HEK293 (cell line): ENCODE data around the gene ZNF423.

Experiments used
- CTCF ChIA-PET: fragments of 350-600 bp; formaldehyde crosslinking; extraction: SDS; loops from one replicate; lab custom pipeline; 2021; ENCODE audit warnings: antibody characterized with exemption; lab: Yijun Ruan, JAX
- POLR2A ChIA-PET: fragments of 300-600 bp; formaldehyde crosslinking; extraction: SDS; loops from one replicate; lab custom pipeline; 2020; ENCODE audit warnings: antibody characterized with exemption, inconsistent platforms; lab: Yijun Ruan, JAX
- H3K27ac ChIP-seq: fragments of 200-500 bp; sonication (Bioruptor generic); 2 replicates; pipeline ENCODE4 v1.5.1; 2014; ENCODE audit warnings: low read depth, low read length, control low read depth, inconsistent platforms; ENCODE audit errors: extremely low read depth
- H3K36me3 ChIP-seq, 2 experiments: fragments of 200-500 bp in 1 of 2; sonication (Bioruptor generic) in 1 of 2; 1 replicate in 1 of 2; 2 replicates in 1 of 2; pipeline ENCODE4 v1.5.1; 2014 to 2017; ENCODE audit warnings: inconsistent platforms in 2 of 2, low read length in 2 of 2; ENCODE audit not compliant: control insufficient read depth in 2 of 2, insufficient read depth in 1 of 2
- H3K4me1 ChIP-seq: fragments of 200-500 bp; sonication (Bioruptor generic); 2 replicates; pipeline ENCODE4 v1.5.1; 2014; ENCODE audit warnings: mild to moderate bottlenecking, low read length, inconsistent platforms; ENCODE audit not compliant: control insufficient read depth, insufficient read depth
- H3K4me3 ChIP-seq: 2 replicates; pipeline ENCODE4 v1.5.1; 2011; ENCODE audit warnings: low read depth, mild to moderate bottlenecking, control low read depth, low read length, moderate library complexity
- H3K9me3 ChIP-seq: fragments of 200-500 bp; sonication (Bioruptor generic); 2 replicates; pipeline ENCODE4 v1.5.1; 2014; ENCODE audit warnings: low read depth, low read length, inconsistent platforms; ENCODE audit not compliant: control insufficient read depth, insufficient read depth
- GLIS2 ChIP-seq: fragments of 450-650 bp; formaldehyde crosslinking; IDR thresholded peaks from 2 replicates; pipeline ENCODE4 v1.5.1; 2016; ENCODE audit warnings: missing biosample characterization, missing genetic modification characterization
- KLF1 ChIP-seq: fragments of 450-650 bp; formaldehyde crosslinking; IDR thresholded peaks from 2 replicates; pipeline ENCODE4 v1.5.1; 2016; ENCODE audit warnings: missing biosample characterization, missing genetic modification characterization
- KLF9 ChIP-seq: fragments of 450-650 bp; formaldehyde crosslinking; IDR thresholded peaks from 2 replicates; pipeline ENCODE4 v1.5.1; 2016; ENCODE audit warnings: missing biosample characterization, missing genetic modification characterization, low read depth
- PRDM10 ChIP-seq: fragments of 450-650 bp; formaldehyde crosslinking; IDR thresholded peaks from 2 replicates; pipeline ENCODE4 v1.5.1; 2016; ENCODE audit warnings: missing biosample characterization, missing genetic modification characterization
- PRDM4 ChIP-seq: fragments of 450-650 bp; formaldehyde crosslinking; IDR thresholded peaks from 2 replicates; pipeline ENCODE4 v1.5.1; 2017; ENCODE audit warnings: missing biosample characterization, missing genetic modification characterization
- SP3 ChIP-seq: fragments of 450-650 bp; formaldehyde crosslinking; IDR thresholded peaks from 2 replicates; pipeline ENCODE4 v1.5.1; 2016; ENCODE audit warnings: missing biosample characterization, missing genetic modification characterization
- ZNF112 ChIP-seq: fragments of 450-650 bp; formaldehyde crosslinking; IDR thresholded peaks from 2 replicates; pipeline ENCODE4 v1.5.0; 2017; ENCODE audit warnings: missing biosample characterization, missing genetic modification characterization
- ZNF114 ChIP-seq: fragments of 450-650 bp; formaldehyde crosslinking; IDR thresholded peaks from 2 replicates; pipeline ENCODE4 v1.5.0; 2017; ENCODE audit warnings: missing biosample characterization, missing genetic modification characterization
- ZNF214 ChIP-seq: fragments of 450-650 bp; formaldehyde crosslinking; IDR thresholded peaks from 2 replicates; pipeline ENCODE4 v1.5.1; 2017; ENCODE audit warnings: missing biosample characterization, mild to moderate bottlenecking, missing genetic modification characterization, borderline replicate concordance
- ZNF335 ChIP-seq: fragments of 450-650 bp; formaldehyde crosslinking; conservative IDR thresholded peaks from 2 replicates; pipeline ENCODE4 v1.5.1; 2016; ENCODE audit warnings: missing biosample characterization, missing genetic modification characterization
- ZNF391 ChIP-seq: fragments of 450-650 bp; formaldehyde crosslinking; IDR thresholded peaks from 2 replicates; pipeline ENCODE4 v1.5.1; 2016; ENCODE audit warnings: low read depth, missing biosample characterization, missing genetic modification characterization, borderline replicate concordance
- ZNF433 ChIP-seq: fragments of 450-650 bp; formaldehyde crosslinking; IDR thresholded peaks from 2 replicates; pipeline ENCODE4 v1.5.1; 2016; ENCODE audit warnings: missing biosample characterization, missing genetic modification characterization, low read depth
- ZNF513 ChIP-seq: fragments of 450-650 bp; IDR thresholded peaks from 2 replicates; pipeline ENCODE4 v1.5.1; 2018; ENCODE audit warnings: missing biosample characterization, missing genetic modification characterization
- ZNF544 ChIP-seq: fragments of 450-650 bp; formaldehyde crosslinking; IDR thresholded peaks from 2 replicates; pipeline ENCODE4 v1.5.0; 2017; ENCODE audit warnings: missing biosample characterization, missing genetic modification characterization
- ZNF664 ChIP-seq: fragments of 450-650 bp; formaldehyde crosslinking; IDR thresholded peaks from 2 replicates; pipeline ENCODE4 v1.5.1; 2016; ENCODE audit warnings: missing biosample characterization, missing genetic modification characterization
- ZXDB ChIP-seq: fragments of 450-650 bp; formaldehyde crosslinking; IDR thresholded peaks from 2 replicates; pipeline ENCODE4 v1.5.1; 2016; ENCODE audit warnings: missing biosample characterization, missing genetic modification characterization
- TF ChIP-seq, protein P1 (sequence below): fragments of 450-650 bp; formaldehyde crosslinking; IDR thresholded peaks from 2 replicates; pipeline ENCODE4 v1.5.1; 2017; ENCODE audit warnings: missing biosample characterization, missing genetic modification characterization
- TF ChIP-seq, protein P2 (sequence below): fragments of 450-650 bp; formaldehyde crosslinking; IDR thresholded peaks from 2 replicates; pipeline ENCODE4 v1.5.1; 2016; ENCODE audit warnings: missing biosample characterization, missing genetic modification characterization

ZNF423 gene

GRCh38 chr16:49855822-49856671, at the start of gene ZNF423:
Gene ZNF423 (minus strand): TSS chr16:49856112. CDS start chr16:49855774, 338 bp downstream.
- TF ChIP-seq ZNF513 (tag by site-specific recombination) (0 out of 2 replicates have a peak, but pooled peaks have one; percentile 13), KLF9 (tag by site-specific recombination) (peak; percentile 21; the same call in 1 of the 2 replicates), ZNF114 (tag by site-specific recombination) (no peak), ZNF433 (no peak), ZNF664 (tag by site-specific recombination) (no peak), KLF1 (tag by site-specific recombination) (no peak), ZXDB (0 out of 2 replicates have a peak, but pooled peaks have one; percentile 21), SP3 (tag by site-specific recombination) (0 out of 2 replicates have a peak, but pooled peaks have one; percentile 10), PRDM4 (peak; percentile 81), GLIS2 (tag by site-specific recombination) (peak; percentile 22; the same call in 1 of the 2 replicates), PRDM10 (tag by site-specific recombination) (peak; percentile 53; the same call in 1 of the 2 replicates), ZNF214 (no peak), ZNF112 (tag by site-specific recombination) (no peak), ZNF391 (tag by site-specific recombination) (no peak), ZNF335 (tag by site-specific recombination) (peak; percentile 37; the same call in 1 of the 2 replicates), ZNF544 (tag by site-specific recombination) (no peak)
- TF ChIP-seq, protein P1, sequence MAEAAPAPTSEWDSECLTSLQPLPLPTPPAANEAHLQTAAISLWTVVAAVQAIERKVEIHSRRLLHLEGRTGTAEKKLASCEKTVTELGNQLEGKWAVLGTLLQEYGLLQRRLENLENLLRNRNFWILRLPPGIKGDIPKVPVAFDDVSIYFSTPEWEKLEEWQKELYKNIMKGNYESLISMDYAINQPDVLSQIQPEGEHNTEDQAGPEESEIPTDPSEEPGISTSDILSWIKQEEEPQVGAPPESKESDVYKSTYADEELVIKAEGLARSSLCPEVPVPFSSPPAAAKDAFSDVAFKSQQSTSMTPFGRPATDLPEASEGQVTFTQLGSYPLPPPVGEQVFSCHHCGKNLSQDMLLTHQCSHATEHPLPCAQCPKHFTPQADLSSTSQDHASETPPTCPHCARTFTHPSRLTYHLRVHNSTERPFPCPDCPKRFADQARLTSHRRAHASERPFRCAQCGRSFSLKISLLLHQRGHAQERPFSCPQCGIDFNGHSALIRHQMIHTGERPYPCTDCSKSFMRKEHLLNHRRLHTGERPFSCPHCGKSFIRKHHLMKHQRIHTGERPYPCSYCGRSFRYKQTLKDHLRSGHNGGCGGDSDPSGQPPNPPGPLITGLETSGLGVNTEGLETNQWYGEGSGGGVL (tag by site-specific recombination) = peak; percentile 47
- TF ChIP-seq, protein P2, sequence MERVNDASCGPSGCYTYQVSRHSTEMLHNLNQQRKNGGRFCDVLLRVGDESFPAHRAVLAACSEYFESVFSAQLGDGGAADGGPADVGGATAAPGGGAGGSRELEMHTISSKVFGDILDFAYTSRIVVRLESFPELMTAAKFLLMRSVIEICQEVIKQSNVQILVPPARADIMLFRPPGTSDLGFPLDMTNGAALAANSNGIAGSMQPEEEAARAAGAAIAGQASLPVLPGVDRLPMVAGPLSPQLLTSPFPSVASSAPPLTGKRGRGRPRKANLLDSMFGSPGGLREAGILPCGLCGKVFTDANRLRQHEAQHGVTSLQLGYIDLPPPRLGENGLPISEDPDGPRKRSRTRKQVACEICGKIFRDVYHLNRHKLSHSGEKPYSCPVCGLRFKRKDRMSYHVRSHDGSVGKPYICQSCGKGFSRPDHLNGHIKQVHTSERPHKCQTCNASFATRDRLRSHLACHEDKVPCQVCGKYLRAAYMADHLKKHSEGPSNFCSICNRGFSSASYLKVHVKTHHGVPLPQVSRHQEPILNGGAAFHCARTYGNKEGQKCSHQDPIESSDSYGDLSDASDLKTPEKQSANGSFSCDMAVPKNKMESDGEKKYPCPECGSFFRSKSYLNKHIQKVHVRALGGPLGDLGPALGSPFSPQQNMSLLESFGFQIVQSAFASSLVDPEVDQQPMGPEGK (tag by site-specific recombination) = peak; percentile 55
- H3K9me3 ChIP-seq = no peaks in the 10 kb centered on the region
- H3K4me1 ChIP-seq = peaks cover 2% of the 10 kb centered on the region
- POLR2A ChIA-PET = interaction anchor here (0.7 kb wide), 2 partner anchors 8 to 448 kb away, joined by 3 to 6 read pairs; no protein-coding TSS in a partner anchor
- no peaks in the 10 kb centered on the region for H3K36me3 ChIP-seq
- CTCF ChIA-PET = interaction anchor here (0.6 to 3.7 kb wide), 4 partner anchors 10 to 236 kb away, joined by 3 to 28 read pairs (median 8); no protein-coding TSS in a partner anchor
- H3K4me3 ChIP-seq = peak within 1 kb of the TSS; percentile 52
- peak within 1 kb of the TSS; percentile 68; the same call in 1 of the 2 replicates for H3K27ac ChIP-seq
